ENCODE results near the gene KCNH1. TPM values are rescaled to one million over a fixed set of nuclear protein-coding genes. Genes with fewer than 3 reads are reported as not detected.

The KCNH1 gene
- total and polyA plus RNA-seq, 9 of the 15 experiments (the other 6 are each of a cell fraction or from before 2014, with no cell fraction given), result not detected

DNA sequence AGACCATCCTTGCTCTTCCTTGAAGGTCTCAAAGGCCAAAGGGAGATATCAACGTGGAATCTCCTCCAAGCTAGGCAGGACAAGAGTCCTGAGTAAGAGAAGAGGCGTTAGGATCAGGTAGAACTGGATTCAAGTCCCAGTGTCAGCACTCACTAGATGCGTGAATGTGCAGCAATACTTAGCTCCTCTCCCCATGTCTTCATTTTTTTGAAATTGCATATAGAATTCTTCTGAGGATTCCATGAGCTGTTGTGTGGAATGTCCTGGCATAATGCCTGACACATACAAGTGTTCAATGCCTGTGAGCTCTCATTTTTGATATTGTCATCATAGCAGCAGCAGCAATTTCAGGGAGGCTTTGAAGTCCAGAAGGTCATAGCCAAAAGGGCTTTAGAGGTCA lies 333.2 kb downstream of the KCNH1 start:
- Histone ChIP-seq H2AFZ (ENCODE audit: low read depth, low read length) (no peak overlapping the region), H4K20me1 (replicated peaks; ENCODE audit: control insufficient read depth, insufficient read depth, low read length) (no peaks in the 10 kb centered on the region), H3K9me3 (replicated peaks; ENCODE audit: control insufficient read depth, insufficient read depth, low read depth, low read length) (no peaks in the 10 kb centered on the region), H3K79me2 (ENCODE audit: control insufficient read depth, insufficient read depth, low read length) (no peaks in the 10 kb centered on the region), H3K4me1 (replicated peaks in 1 of 2; ENCODE audit: control insufficient read depth in 2 of 2, insufficient read depth in 2 of 2, low read length in 2 of 2) (no peaks in the 10 kb centered on the region), H3K4me2 (ENCODE audit: insufficient read depth, low read length) (no peak overlapping the region), H3K27me3 (ENCODE audit: control insufficient read depth in 2 of 2, insufficient read depth in 2 of 2, low read length in 2 of 2) (no peaks in the 10 kb centered on the region), H3K4me3 (no peak overlapping the region), H3K36me3 (ENCODE audit: control insufficient read depth, insufficient read depth, low read length) (no peaks in the 10 kb centered on the region), H3K27ac (ENCODE audit: extremely low read depth, low read depth, low read length) (no peak overlapping the region), H3K9ac (ENCODE audit: insufficient read depth in 1 of 2, low read depth in 2 of 2, low read length in 2 of 2) (no peak overlapping the region), H3K9me1 (ENCODE audit: control insufficient read depth, insufficient read depth, low read length) (no peaks in the 10 kb centered on the region)
- TF ChIP-seq FOXJ2 (tag; IDR thresholded peaks at IDR 0.05), result no peak
- no peak for TF ChIP-seq ZNF586 (CRISPR knock-in tag; conservative IDR thresholded peaks at IDR 0.05)
- TF ChIP-seq HCFC1 (IDR thresholded peaks at IDR 0.05; ENCODE audit: low read depth, low read length), result no peak
- TF ChIP-seq ARHGAP35 (IDR thresholded peaks at IDR 0.05; ENCODE audit: partially characterized antibody), result no peak
- no peak for TF ChIP-seq MEF2A (IDR thresholded peaks at IDR 0.05; ENCODE audit: control insufficient read depth, low read depth, low read length)
- TF ChIP-seq ZNF253 (CRISPR knock-in tag; conservative IDR thresholded peaks at IDR 0.05), result no peak
- TF ChIP-seq EP300 (IDR thresholded peaks at IDR 0.05; ENCODE audit: low read length), result no peak
- TF ChIP-seq SUPT5H (IDR thresholded peaks at IDR 0.05), result no peak
- no peak for TF ChIP-seq ZNF140 (CRISPR knock-in tag; IDR thresholded peaks at IDR 0.05)
- TF ChIP-seq KAT8 (IDR thresholded peaks at IDR 0.05; ENCODE audit: low read depth), result no peak
- no peak for TF ChIP-seq TAF9B (IDR thresholded peaks at IDR 0.05; ENCODE audit: partially characterized antibody)
- ChIA-PET POLR2A (interaction anchor here (0.7 kb wide), 2 partner anchors 11 to 22 kb away, joined by 3 read pairs; no protein-coding TSS in a partner anchor), CTCF (ENCODE audit: low intra/inter-chr PET ratio) (no interaction called here)
- intact Hi-C loops (cut with micrococcal nuclease) (no loop called here), in situ Hi-C loops (cut with MboI) (no loop called here)
- no peak for FAIRE-seq
- ATAC-seq, result no peak
- no peak for DNase-seq (ENCODE audit: extremely low read depth in 1 of 4, low spot score in 3 of 4)
- 0% methylated on average over 3 of the region's 3 CpGs for WGBS (ENCODE audit: insufficient coverage, low coverage, missing lambda C conversion rate)
- no TSS peak for BruUV-seq (replicated peaks)
